SK-N-SH (cell line): ENCODE results near the gene HSD11B2.
A peak's percentile ranks its signal among the peaks of the same experiment; 100 is the strongest.

Source experiments
- ELF1 ChIP-seq: IDR thresholded peaks from 2 replicates; pipeline ENCODE4 v1.4.0; 2012
- EZH2phosphoT487 ChIP-seq: fragments of 200-600 bp; sonication (generic); IDR thresholded peaks from 2 replicates; pipeline ENCODE4 v1.6.1; 2017; ENCODE audit warnings: low read depth, mixed run types, mild to moderate bottlenecking, antibody characterized with exemption, moderate library complexity, borderline replicate concordance
- FOXJ3 ChIP-seq: sonication (generic); formaldehyde crosslinking; IDR thresholded peaks from 2 replicates; pipeline ENCODE4 v1.5.1; 2020; ENCODE audit warnings: mild to moderate bottlenecking, missing genetic modification reagents
- NFIC ChIP-seq: IDR thresholded peaks from 2 replicates; pipeline ENCODE4 v1.4.0; 2012; ENCODE audit warnings: borderline replicate concordance
- NRF1 ChIP-seq: IDR thresholded peaks from 2 replicates; pipeline ENCODE4 v1.6.1; 2012; ENCODE audit warnings: low read depth, mild to moderate bottlenecking, low read length
- RCOR1 ChIP-seq: fragments of 150-350 bp; IDR thresholded peaks from 2 replicates; pipeline ENCODE4 v1.6.1; 2017; ENCODE audit warnings: antibody characterized with exemption, low read length
- SIN3A ChIP-seq: IDR thresholded peaks from 2 replicates; pipeline ENCODE4 v1.6.1; 2012; ENCODE audit warnings: low read depth, mild to moderate bottlenecking, low read length, moderate library complexity, borderline replicate concordance
- SMC3 ChIP-seq: IDR thresholded peaks from 2 replicates; pipeline ENCODE4 v1.6.1; 2012; ENCODE audit warnings: low read depth, low read length, improper control_type of control experiment
- TF ChIP-seq, protein P1 (sequence below): fragments of 200-600 bp; sonication (generic); IDR thresholded peaks from 2 replicates; pipeline ENCODE4 v1.6.1; 2017; ENCODE audit warnings: antibody characterized with exemption, mild to moderate bottlenecking, moderate library complexity
- TF ChIP-seq, protein P2 (sequence below): fragments of 150-350 bp; IDR thresholded peaks from 2 replicates; pipeline ENCODE4 v1.6.1; 2017; ENCODE audit warnings: antibody characterized with exemption, low read length, low read depth, borderline replicate concordance

DNA sequence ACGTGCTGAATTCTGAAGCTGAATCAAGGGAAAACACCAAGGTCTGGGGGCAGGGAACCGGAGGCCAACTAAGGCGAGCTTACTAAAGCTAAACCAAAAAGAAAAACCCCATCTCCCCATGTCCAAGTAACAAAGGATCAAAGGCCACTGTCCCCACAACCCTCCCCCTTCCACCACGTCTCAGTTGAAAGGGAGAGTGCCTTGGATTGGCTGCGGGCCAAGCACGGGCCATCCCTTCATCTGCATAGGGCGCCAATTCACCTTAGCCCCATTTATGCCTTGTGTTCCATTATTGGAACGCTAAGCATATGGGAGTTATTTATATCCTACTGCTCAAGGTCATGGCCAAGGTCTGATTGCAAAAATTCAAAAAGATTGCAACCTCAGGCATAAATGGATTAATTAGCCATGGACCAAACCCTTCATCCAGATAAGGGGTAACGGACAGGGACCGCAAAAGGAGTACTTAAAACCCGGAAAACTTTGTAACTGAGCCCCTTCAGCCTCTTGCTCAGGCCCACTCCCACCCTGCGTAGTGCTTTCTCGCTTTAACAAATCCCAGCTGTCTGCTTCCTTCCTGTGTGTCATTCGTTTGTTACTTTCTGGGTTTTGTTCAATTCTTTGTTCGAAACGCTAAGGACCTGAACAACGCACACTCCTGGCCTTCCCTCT is 50.8 kb downstream of the HSD11B2 start:
- TF ChIP-seq, protein P1, sequence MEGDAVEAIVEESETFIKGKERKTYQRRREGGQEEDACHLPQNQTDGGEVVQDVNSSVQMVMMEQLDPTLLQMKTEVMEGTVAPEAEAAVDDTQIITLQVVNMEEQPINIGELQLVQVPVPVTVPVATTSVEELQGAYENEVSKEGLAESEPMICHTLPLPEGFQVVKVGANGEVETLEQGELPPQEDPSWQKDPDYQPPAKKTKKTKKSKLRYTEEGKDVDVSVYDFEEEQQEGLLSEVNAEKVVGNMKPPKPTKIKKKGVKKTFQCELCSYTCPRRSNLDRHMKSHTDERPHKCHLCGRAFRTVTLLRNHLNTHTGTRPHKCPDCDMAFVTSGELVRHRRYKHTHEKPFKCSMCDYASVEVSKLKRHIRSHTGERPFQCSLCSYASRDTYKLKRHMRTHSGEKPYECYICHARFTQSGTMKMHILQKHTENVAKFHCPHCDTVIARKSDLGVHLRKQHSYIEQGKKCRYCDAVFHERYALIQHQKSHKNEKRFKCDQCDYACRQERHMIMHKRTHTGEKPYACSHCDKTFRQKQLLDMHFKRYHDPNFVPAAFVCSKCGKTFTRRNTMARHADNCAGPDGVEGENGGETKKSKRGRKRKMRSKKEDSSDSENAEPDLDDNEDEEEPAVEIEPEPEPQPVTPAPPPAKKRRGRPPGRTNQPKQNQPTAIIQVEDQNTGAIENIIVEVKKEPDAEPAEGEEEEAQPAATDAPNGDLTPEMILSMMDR = no peak
- TF ChIP-seq NFIC (peak; percentile 47), SMC3 (no peak), RCOR1 (no peak), SIN3A (no peak), NRF1 (no peak), EZH2phosphoT487 (no peak), FOXJ3 (CRISPR knock-in tag) (no peak), ELF1 (no peak)
- TF ChIP-seq, protein P2, sequence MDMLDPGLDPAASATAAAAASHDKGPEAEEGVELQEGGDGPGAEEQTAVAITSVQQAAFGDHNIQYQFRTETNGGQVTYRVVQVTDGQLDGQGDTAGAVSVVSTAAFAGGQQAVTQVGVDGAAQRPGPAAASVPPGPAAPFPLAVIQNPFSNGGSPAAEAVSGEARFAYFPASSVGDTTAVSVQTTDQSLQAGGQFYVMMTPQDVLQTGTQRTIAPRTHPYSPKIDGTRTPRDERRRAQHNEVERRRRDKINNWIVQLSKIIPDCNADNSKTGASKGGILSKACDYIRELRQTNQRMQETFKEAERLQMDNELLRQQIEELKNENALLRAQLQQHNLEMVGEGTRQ = no peak
